Measurements from ENCODE around the gene PRPSAP1.

GRCh38 chr17:76388966-76389888, 35.5 kb upstream of the PRPSAP1 start:
- no peak for TF ChIP-seq EP300 (IDR thresholded peaks at IDR 0.05; ENCODE audit: borderline replicate concordance in 1 of 2, low read depth in 1 of 2, low read length in 1 of 2)
- no peak for TF ChIP-seq POLR2AphosphoS5 (IDR thresholded peaks at IDR 0.05; ENCODE audit: low read depth, low read length)
- TF ChIP-seq SMC3 (IDR thresholded peaks at IDR 0.05; ENCODE audit: low read depth, low read length): no peak
- TF ChIP-seq, protein P1, sequence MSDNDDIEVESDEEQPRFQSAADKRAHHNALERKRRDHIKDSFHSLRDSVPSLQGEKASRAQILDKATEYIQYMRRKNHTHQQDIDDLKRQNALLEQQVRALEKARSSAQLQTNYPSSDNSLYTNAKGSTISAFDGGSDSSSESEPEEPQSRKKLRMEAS (IDR thresholded peaks at IDR 0.05; ENCODE audit: low read depth): no peak
- TF ChIP-seq EZH2phosphoT487 (IDR thresholded peaks at IDR 0.05; ENCODE audit: borderline replicate concordance, low read depth): no peak
- TF ChIP-seq, protein P2, sequence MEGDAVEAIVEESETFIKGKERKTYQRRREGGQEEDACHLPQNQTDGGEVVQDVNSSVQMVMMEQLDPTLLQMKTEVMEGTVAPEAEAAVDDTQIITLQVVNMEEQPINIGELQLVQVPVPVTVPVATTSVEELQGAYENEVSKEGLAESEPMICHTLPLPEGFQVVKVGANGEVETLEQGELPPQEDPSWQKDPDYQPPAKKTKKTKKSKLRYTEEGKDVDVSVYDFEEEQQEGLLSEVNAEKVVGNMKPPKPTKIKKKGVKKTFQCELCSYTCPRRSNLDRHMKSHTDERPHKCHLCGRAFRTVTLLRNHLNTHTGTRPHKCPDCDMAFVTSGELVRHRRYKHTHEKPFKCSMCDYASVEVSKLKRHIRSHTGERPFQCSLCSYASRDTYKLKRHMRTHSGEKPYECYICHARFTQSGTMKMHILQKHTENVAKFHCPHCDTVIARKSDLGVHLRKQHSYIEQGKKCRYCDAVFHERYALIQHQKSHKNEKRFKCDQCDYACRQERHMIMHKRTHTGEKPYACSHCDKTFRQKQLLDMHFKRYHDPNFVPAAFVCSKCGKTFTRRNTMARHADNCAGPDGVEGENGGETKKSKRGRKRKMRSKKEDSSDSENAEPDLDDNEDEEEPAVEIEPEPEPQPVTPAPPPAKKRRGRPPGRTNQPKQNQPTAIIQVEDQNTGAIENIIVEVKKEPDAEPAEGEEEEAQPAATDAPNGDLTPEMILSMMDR (IDR thresholded peaks at IDR 0.05): no peak; the same call in 1 of the 2 replicates
- TF ChIP-seq, protein P3, sequence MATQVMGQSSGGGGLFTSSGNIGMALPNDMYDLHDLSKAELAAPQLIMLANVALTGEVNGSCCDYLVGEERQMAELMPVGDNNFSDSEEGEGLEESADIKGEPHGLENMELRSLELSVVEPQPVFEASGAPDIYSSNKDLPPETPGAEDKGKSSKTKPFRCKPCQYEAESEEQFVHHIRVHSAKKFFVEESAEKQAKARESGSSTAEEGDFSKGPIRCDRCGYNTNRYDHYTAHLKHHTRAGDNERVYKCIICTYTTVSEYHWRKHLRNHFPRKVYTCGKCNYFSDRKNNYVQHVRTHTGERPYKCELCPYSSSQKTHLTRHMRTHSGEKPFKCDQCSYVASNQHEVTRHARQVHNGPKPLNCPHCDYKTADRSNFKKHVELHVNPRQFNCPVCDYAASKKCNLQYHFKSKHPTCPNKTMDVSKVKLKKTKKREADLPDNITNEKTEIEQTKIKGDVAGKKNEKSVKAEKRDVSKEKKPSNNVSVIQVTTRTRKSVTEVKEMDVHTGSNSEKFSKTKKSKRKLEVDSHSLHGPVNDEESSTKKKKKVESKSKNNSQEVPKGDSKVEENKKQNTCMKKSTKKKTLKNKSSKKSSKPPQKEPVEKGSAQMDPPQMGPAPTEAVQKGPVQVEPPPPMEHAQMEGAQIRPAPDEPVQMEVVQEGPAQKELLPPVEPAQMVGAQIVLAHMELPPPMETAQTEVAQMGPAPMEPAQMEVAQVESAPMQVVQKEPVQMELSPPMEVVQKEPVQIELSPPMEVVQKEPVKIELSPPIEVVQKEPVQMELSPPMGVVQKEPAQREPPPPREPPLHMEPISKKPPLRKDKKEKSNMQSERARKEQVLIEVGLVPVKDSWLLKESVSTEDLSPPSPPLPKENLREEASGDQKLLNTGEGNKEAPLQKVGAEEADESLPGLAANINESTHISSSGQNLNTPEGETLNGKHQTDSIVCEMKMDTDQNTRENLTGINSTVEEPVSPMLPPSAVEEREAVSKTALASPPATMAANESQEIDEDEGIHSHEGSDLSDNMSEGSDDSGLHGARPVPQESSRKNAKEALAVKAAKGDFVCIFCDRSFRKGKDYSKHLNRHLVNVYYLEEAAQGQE (IDR thresholded peaks at IDR 0.05; ENCODE audit: low read depth, low read length): no peak

All from SK-N-SH (cell line).